GM12878 (cell line): Measurements from ENCODE around the gene ANKAR. TPM values are rescaled to one million over a fixed set of nuclear protein-coding genes. Genes with fewer than 3 reads are reported as not detected.

ENCODE experiments used
- ATAC-seq: fragments of 200-7000 bp; cut with Tn5 transposase; 3 replicates; pipeline ENCODE4 v1.9.1; 2020; ENCODE audit warnings: mild to moderate bottlenecking, moderate library complexity
- BruUV-seq: library from RNA; stranded (reverse); fragments of 400-500 nt; replicated peaks from 2 replicates; lab custom pipeline; 2021; lab: Mats Ljungman, UMichigan
- CTCF ChIA-PET: fragments of 300-600 bp; sonication (Branson Sonifier 250); formaldehyde crosslinking; extraction: SDS; loops from one replicate; lab custom pipeline; 2021; ENCODE audit warnings: inconsistent platforms; lab: Yijun Ruan, JAX
- POLR2A ChIA-PET: fragments of 350-600 bp; formaldehyde crosslinking; extraction: SDS; loops from one replicate; lab custom pipeline; 2021; ENCODE audit warnings: inconsistent platforms; lab: Charles Lee
- RAD21 ChIA-PET: fragments of 300-600 bp; sonication (Branson Sonifier 250); formaldehyde crosslinking; loops from one replicate; lab custom pipeline; 2023; ENCODE audit warnings: antibody characterized with exemption; ENCODE audit not compliant: unreplicated experiment; lab: Charles Lee
- SMC1A ChIA-PET: fragments of 300-600 bp; sonication (Branson Sonifier 250); formaldehyde crosslinking; loops from one replicate; lab custom pipeline; 2023; ENCODE audit not compliant: unreplicated experiment, uncharacterized antibody; lab: Charles Lee
- DNase-seq: peaks from one replicate; pipeline ENCODE4 v3.0.0-alpha.2; 2011; ENCODE audit warnings: low read depth, low spot score
- FAIRE-seq: peaks from 3 replicates; lab custom pipeline; 2011; peaks lifted over from hg19 to GRCh38; lab: Jason Lieb, UNC
- H2AFZ ChIP-seq: 2 replicates; pipeline ENCODE4 v1.6.0; 2011; ENCODE audit warnings: low read depth, low read length, control low read depth; ENCODE audit not compliant: control insufficient read depth
- H3K27ac ChIP-seq: 2 replicates; pipeline ENCODE4 v1.5.1; 2011; ENCODE audit warnings: control low read depth; ENCODE audit not compliant: control insufficient read depth, insufficient read depth
- H3K27me3 ChIP-seq, 2 experiments: replicated peaks in 1 of 2; 2 replicates each; pipeline versions ENCODE4 v1.6.0 to v1.6.1; 2011; ENCODE audit warnings: low read length in 1 of 2; ENCODE audit not compliant: control insufficient read depth in 2 of 2, insufficient read depth in 2 of 2
- H3K36me3 ChIP-seq, 2 experiments: 2 replicates each; pipeline ENCODE4 v1.5.1; 2011; ENCODE audit warnings: low read length in 1 of 2; ENCODE audit not compliant: control insufficient read depth in 2 of 2, insufficient read depth in 2 of 2
- H3K4me1 ChIP-seq: 2 replicates; pipeline ENCODE4 v1.6.1; 2011; ENCODE audit warnings: mild to moderate bottlenecking, low read length, moderate library complexity, mixed read lengths; ENCODE audit not compliant: control insufficient read depth, insufficient read depth
- H3K4me2 ChIP-seq: 2 replicates; pipeline ENCODE4 v1.6.0; 2011; ENCODE audit warnings: control low read depth; ENCODE audit not compliant: control insufficient read depth, insufficient read depth
- H3K4me3 ChIP-seq: fragments of 200-600 bp; sonication (generic); 2 replicates; pipeline ENCODE4 v1.5.1; 2016
- H3K79me2 ChIP-seq: 2 replicates; pipeline ENCODE4 v1.6.0; 2011; ENCODE audit warnings: low read length; ENCODE audit not compliant: control insufficient read depth, insufficient read depth
- H3K9ac ChIP-seq: 2 replicates; pipeline ENCODE4 v1.8.0; 2011; ENCODE audit warnings: low read length, control low read depth, mixed read lengths; ENCODE audit not compliant: control insufficient read depth, insufficient read depth
- H3K9me3 ChIP-seq: replicated peaks from 3 replicates; pipeline ENCODE4 v1.5.1; 2011; ENCODE audit warnings: mild to moderate bottlenecking, low read length; ENCODE audit not compliant: control insufficient read depth, insufficient read depth
- H4K20me1 ChIP-seq: 2 replicates; pipeline ENCODE4 v1.6.0; 2011; ENCODE audit not compliant: control insufficient read depth, insufficient read depth
- ATF7 ChIP-seq: fragments of 450-650 bp; IDR thresholded peaks from 2 replicates; pipeline ENCODE4 v1.6.1; 2016; ENCODE audit warnings: low read depth, mild to moderate bottlenecking
- BACH1 ChIP-seq: fragments of 450-650 bp; IDR thresholded peaks from 2 replicates; pipeline ENCODE4 v1.6.1; 2017; ENCODE audit warnings: mild to moderate bottlenecking, borderline replicate concordance
- EP300 ChIP-seq, 2 experiments: fragments of 150-350 bp in 1 of 2; IDR thresholded peaks; 2 replicates each; pipeline ENCODE4 v1.6.1; 2011 to 2012; ENCODE audit warnings: low read depth in 2 of 2, low read length in 2 of 2, borderline replicate concordance in 1 of 2, improper control_type of control experiment in 1 of 2, inconsistent platforms in 1 of 2; ENCODE audit not compliant: control insufficient read depth in 1 of 2
- FOXK2 ChIP-seq: fragments of 450-650 bp; IDR thresholded peaks from 2 replicates; pipeline ENCODE4 v1.6.1; 2017; ENCODE audit warnings: mild to moderate bottlenecking, moderate library complexity
- MXI1 ChIP-seq: fragments of 150-350 bp; IDR thresholded peaks from 2 replicates; pipeline ENCODE4 v1.6.1; 2011; ENCODE audit warnings: low read depth, mild to moderate bottlenecking, inconsistent platforms, low read length, improper control_type of control experiment
- NFYA ChIP-seq: IDR thresholded peaks from 2 replicates; pipeline ENCODE4 v1.6.1; 2011; ENCODE audit warnings: low read depth, mild to moderate bottlenecking, low read length, improper control_type of control experiment, borderline replicate concordance
- PAX8 ChIP-seq: fragments of 450-650 bp; IDR thresholded peaks from 2 replicates; pipeline ENCODE4 v1.6.1; 2017; ENCODE audit warnings: mild to moderate bottlenecking, moderate library complexity
- RAD21 ChIP-seq: IDR thresholded peaks from 2 replicates; pipeline ENCODE4 v1.6.1; 2011; ENCODE audit warnings: mild to moderate bottlenecking, low read depth, low read length, moderate library complexity; ENCODE audit not compliant: insufficient read depth
- SMC3 ChIP-seq: IDR thresholded peaks from 2 replicates; pipeline ENCODE4 v1.6.1; 2011; ENCODE audit warnings: low read length, improper control_type of control experiment, borderline replicate concordance
- ZNF384 ChIP-seq: IDR thresholded peaks from 2 replicates; pipeline ENCODE4 v1.6.1; 2012; ENCODE audit warnings: low read depth, mild to moderate bottlenecking, low read length, improper control_type of control experiment, borderline replicate concordance
- ZSCAN29 ChIP-seq: fragments of 450-650 bp; IDR thresholded peaks from 2 replicates; pipeline ENCODE4 v1.6.1; 2017; ENCODE audit warnings: mild to moderate bottlenecking, moderate library complexity
- WGBS: methylation state at CpG from one replicate; pipeline ENCODE4 v1.1.6; 2016; ENCODE audit warnings: low lambda C conversion rate; ENCODE audit not compliant: insufficient replicate concordance, insufficient coverage; ENCODE audit errors: missing lambda C conversion rate; 5-methylcytosine and 5-hydroxymethylcytosine counted together
- in situ Hi-C: fragments of 300-500 bp; cut with MboI; formaldehyde crosslinking; loops from 9 replicates; pipeline ENCODE4 v1.14.3; 2018; ENCODE audit warnings: mixed read lengths
- intact Hi-C: fragments of 100-400 bp; cut with micrococcal nuclease; formaldehyde crosslinking; loops from one replicate; pipeline ENCODE4 v1.14.2; 2022; ENCODE audit not compliant: unreplicated experiment
- polyA plus RNA-seq, 11 experiments: library from polyadenylated mRNA; depleted of rRNA in 4 of 11; unstranded in 6 of 11; stranded (reverse) in 5 of 11; fragments of >200 nt; fragmentation: Nextera tagmentation in 4 of 11; fragmentation: Illumina TruSeq in 1 of 11; extraction: Ambion mirVana in 4 of 11; extraction: Trizol in 1 of 11; gene quantifications; 1 replicate in 1 of 11; 2 replicates in 10 of 11; pipeline versions ENCODE4 v1.2.1 to v1.2.3, GENCODE V29; 2011 to 2016; ENCODE audit warnings: inconsistent platforms in 2 of 11, missing spikeins in 2 of 11, low read depth in 1 of 11
- total RNA-seq, 4 experiments: library from RNA; depleted of rRNA in 3 of 4; stranded (reverse); fragments of >200 nt in 3 of 4; fragmentation: Illumina TruSeq in 1 of 4; extraction: Trizol in 1 of 4; gene quantifications; 2 replicates each; pipeline versions ENCODE4 v1.2.1 to v1.2.3, GENCODE V29; 2013 to 2021
- TF ChIP-seq, protein P1 (sequence below), 3 experiments: IDR thresholded peaks in 2 of 3; conservative IDR thresholded peaks in 1 of 3; 2 replicates each; pipeline ENCODE4 v1.5.1; 2011; ENCODE audit warnings: low read depth in 3 of 3, low read length in 3 of 3, mild to moderate bottlenecking in 3 of 3, control low read depth in 2 of 3, moderate library complexity in 2 of 3, inconsistent platforms in 1 of 3, mixed read lengths in 1 of 3; ENCODE audit not compliant: control insufficient read depth in 2 of 3, insufficient read depth in 1 of 3; ENCODE audit errors: extremely low read depth in 1 of 3
- TF ChIP-seq, protein P2 (sequence below): IDR thresholded peaks from 2 replicates; pipeline ENCODE4 v1.6.1; 2011; ENCODE audit warnings: mild to moderate bottlenecking, low read depth, low read length, moderate library complexity; ENCODE audit not compliant: insufficient replicate concordance
- TF ChIP-seq, protein P3 (sequence below): fragments of 450-650 bp; formaldehyde crosslinking; IDR thresholded peaks from 2 replicates; pipeline ENCODE4 v1.4.0; 2022; ENCODE audit warnings: mild to moderate bottlenecking, moderate library complexity

ANKAR gene
- total and polyA plus RNA-seq, 10 of the 15 experiments (the other 5 are each of a cell fraction or from before 2014, with no cell fraction given) = 1.3 to 4.2 (median 2.7) TPM

DNA sequence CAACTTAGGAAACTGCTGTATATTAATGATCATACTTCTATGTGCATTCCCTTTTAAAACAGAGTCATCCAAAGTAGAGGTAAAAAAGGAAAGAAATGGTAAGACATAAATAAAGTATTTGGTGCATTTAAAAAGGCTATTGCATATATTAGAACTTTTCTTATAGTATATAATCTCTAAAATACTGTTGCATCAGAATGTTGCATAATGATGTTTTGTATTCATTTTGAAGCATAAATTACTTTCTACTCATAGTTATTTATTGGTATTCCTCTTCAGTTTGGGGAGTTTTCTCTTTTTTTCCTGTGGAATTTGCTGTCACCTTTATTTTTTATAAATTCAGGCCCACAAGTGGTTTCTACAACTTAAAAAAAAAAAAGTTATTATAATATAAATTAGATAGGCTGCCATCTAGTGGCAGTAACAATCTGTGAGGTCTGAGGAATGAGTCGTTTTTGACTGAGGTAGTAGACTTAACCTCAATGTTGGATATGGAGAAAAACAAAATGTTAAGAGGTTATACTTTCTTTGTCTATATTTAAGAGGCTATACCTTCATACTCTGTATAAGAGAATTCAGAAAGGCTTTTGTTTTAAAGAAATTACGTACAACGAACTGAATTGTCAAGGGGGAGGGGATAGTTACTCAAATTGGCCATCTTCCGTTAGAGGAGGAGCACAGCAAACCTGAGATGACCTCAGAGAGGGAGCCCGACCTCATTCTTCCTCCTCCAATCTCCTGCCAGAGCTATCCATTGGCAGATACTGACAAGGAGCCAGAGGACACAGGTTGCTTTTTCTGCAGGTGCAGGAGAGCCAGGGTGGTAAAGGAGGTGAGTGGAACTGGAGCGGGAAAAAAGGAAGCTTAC is 23.8 kb downstream of the ANKAR start:
- H3K9ac ChIP-seq = no peak overlapping the region
- BruUV-seq = no TSS peak
- no peak for TF ChIP-seq NFYA
- peak; percentile 88; the same call in 1 of the 2 replicates for TF ChIP-seq ZNF384
- no peak for TF ChIP-seq FOXK2
- no peak for TF ChIP-seq ATF7
- no peak for TF ChIP-seq MXI1
- no peak for TF ChIP-seq BACH1
- peak; percentile 62; the same call in 1 of the 2 replicates for TF ChIP-seq SMC3
- TF ChIP-seq, protein P1, sequence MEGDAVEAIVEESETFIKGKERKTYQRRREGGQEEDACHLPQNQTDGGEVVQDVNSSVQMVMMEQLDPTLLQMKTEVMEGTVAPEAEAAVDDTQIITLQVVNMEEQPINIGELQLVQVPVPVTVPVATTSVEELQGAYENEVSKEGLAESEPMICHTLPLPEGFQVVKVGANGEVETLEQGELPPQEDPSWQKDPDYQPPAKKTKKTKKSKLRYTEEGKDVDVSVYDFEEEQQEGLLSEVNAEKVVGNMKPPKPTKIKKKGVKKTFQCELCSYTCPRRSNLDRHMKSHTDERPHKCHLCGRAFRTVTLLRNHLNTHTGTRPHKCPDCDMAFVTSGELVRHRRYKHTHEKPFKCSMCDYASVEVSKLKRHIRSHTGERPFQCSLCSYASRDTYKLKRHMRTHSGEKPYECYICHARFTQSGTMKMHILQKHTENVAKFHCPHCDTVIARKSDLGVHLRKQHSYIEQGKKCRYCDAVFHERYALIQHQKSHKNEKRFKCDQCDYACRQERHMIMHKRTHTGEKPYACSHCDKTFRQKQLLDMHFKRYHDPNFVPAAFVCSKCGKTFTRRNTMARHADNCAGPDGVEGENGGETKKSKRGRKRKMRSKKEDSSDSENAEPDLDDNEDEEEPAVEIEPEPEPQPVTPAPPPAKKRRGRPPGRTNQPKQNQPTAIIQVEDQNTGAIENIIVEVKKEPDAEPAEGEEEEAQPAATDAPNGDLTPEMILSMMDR (IDR thresholded peaks at IDR 0.05 in 2 of 3, conservative IDR thresholded peaks at IDR 0.05 in 1 of 3; ENCODE audit: control insufficient read depth in 2 of 3, extremely low read depth in 1 of 3, insufficient read depth in 1 of 3, low read depth in 3 of 3, low read length in 3 of 3) = peak; percentile 35 to 49 (median 37); a peak in 5 of 6 replicates
- no peak for TF ChIP-seq EP300 (IDR thresholded peaks at IDR 0.05; ENCODE audit: borderline replicate concordance in 1 of 2, control insufficient read depth in 1 of 2, low read depth in 2 of 2, low read length in 2 of 2)
- no peak for TF ChIP-seq ZSCAN29
- TF ChIP-seq RAD21 = peak; percentile 44
- TF ChIP-seq PAX8 = no peak
- TF ChIP-seq, protein P2, sequence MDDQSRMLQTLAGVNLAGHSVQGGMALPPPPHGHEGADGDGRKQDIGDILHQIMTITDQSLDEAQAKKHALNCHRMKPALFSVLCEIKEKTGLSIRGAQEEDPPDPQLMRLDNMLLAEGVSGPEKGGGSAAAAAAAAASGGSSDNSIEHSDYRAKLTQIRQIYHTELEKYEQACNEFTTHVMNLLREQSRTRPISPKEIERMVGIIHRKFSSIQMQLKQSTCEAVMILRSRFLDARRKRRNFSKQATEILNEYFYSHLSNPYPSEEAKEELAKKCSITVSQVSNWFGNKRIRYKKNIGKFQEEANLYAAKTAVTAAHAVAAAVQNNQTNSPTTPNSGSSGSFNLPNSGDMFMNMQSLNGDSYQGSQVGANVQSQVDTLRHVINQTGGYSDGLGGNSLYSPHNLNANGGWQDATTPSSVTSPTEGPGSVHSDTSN = no peak
- TF ChIP-seq, protein P3, sequence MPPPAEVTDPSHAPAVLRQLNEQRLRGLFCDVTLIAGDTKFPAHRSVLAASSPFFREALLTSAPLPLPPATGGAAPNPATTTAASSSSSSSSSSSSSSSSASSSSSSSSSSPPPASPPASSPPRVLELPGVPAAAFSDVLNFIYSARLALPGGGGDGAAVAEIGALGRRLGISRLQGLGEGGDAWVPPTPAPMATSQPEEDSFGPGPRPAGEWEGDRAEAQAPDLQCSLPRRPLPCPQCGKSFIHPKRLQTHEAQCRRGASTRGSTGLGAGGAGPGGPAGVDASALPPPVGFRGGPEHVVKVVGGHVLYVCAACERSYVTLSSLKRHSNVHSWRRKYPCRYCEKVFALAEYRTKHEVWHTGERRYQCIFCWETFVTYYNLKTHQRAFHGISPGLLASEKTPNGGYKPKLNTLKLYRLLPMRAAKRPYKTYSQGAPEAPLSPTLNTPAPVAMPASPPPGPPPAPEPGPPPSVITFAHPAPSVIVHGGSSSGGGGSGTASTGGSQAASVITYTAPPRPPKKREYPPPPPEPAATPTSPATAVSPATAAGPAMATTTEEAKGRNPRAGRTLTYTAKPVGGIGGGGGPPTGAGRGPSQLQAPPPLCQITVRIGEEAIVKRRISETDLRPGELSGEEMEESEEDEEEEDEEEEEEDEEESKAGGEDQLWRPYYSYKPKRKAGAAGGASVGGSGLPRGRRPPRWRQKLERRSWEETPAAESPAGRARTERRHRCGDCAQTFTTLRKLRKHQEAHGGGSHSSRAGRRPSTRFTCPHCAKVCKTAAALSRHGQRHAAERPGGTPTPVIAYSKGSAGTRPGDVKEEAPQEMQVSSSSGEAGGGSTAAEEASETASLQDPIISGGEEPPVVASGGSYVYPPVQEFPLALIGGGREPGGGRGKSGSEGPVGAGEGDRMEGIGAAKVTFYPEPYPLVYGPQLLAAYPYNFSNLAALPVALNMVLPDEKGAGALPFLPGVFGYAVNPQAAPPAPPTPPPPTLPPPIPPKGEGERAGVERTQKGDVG (CRISPR knock-in tag) = no peak

More for the DNA sequence above, 23.8 kb downstream of the ANKAR start:
- in situ Hi-C loops = no loop called here
- H3K9me3 ChIP-seq = no peaks in the 10 kb centered on the region
- ATAC-seq (peak; percentile 88), FAIRE-seq (no peak), DNase-seq (no peak)
- no peaks in the 10 kb centered on the region for H3K79me2 ChIP-seq
- intact Hi-C loops = loop anchor here (1.0 to 2.0 kb wide), 2 partner anchors 23 to 37 kb away; partner anchors contain the start of genes ANKAR and ASNSD1
- no peak overlapping the region for H2AFZ ChIP-seq
- RAD21 ChIA-PET = interaction anchor here (0.9 to 1.3 kb wide), 3 partner anchors 25 to 39 kb away, joined by 4 to 8 read pairs (median 6); no protein-coding TSS in a partner anchor
- H3K27me3 ChIP-seq = no peaks in the 10 kb centered on the region
- no peak overlapping the region for H3K4me3 ChIP-seq
- WGBS = 35% methylated on average over 6 of the region's 6 CpGs
- no peaks in the 10 kb centered on the region for H4K20me1 ChIP-seq
- H3K27ac ChIP-seq = no peak overlapping the region
- H3K4me2 ChIP-seq = no peak overlapping the region
- no peaks in the 10 kb centered on the region for H3K36me3 ChIP-seq
- SMC1A ChIA-PET = interaction anchor here (0.8 to 5.4 kb wide), 8 partner anchors 13 to 377 kb away, joined by 3 to 66 read pairs (median 3); partner anchors contain the start of genes ANKAR and ASNSD1
- H3K4me1 ChIP-seq = no peaks in the 10 kb centered on the region
- POLR2A ChIA-PET = no interaction called here
- CTCF ChIA-PET = interaction anchor here (0.7 to 5.2 kb wide), 16 partner anchors 7 to 374 kb away, joined by 3 to 95 read pairs (median 5); partner anchors contain the start of genes ANKAR, ASNSD1 and OSGEPL1
